ENCODE data around the gene ZNF513. TPM values are rescaled to one million over a fixed set of nuclear protein-coding genes. Genes with fewer than 3 reads are reported as not detected.

The ZNF513 gene
- total and polyA plus RNA-seq, 3 donors from 2014 or later, result 26.7 to 39.8 (median 39.4) TPM

- Histone ChIP-seq H3K9me3 (no peaks in the 10 kb centered on the region), H3K36me3 (ENCODE audit: low read depth, missing control alignments) (no peaks in the 10 kb centered on the region), H3K4me3 (peak within 1 kb of the TSS; percentile 87 to 91), H3K27me3 (no peaks in the 10 kb centered on the region), H3K4me1 (peaks cover 11% of the 10 kb centered on the region), H3K27ac (peak within 1 kb of the TSS; percentile 78 to 82)
- 0 to 1% methylated on average over 31 to 70 of the region's 82 CpGs for WGBS, 2 donors
- peak; percentile 96 for DNase-seq
- intact Hi-C loops (cut with DNase I; ENCODE audit: low total_unique reads), result no loop called here
- TF ChIP-seq POLR2A (IDR thresholded peaks at IDR 0.05), result no peak
- no peak for TF ChIP-seq CTCF (IDR thresholded peaks at IDR 0.05)
These were observed 29.0 kb upstream of the ZNF513 start, which contains the start of gene PPM1G for GRCh38 chr2:27409321-27410073. TSS of gene PPM1G (minus strand) at chr2:27409591. CDS start at chr2:27409422, 169 bp downstream.

GRCh38 chr2:27408601-27409320 is 28.2 kb upstream of the ZNF513 start:
- no peaks in the 10 kb centered on the region for H3K9me3 ChIP-seq
- intact Hi-C loops (cut with DNase I; ENCODE audit: low total_unique reads), result no loop called here
- WGBS, 2 donors, result 0 to 1% methylated on average over 25 to 28 of the region's 33 CpGs
- H3K4me3 ChIP-seq, result peak overlapping the region; percentile 87 to 91
- H3K27me3 ChIP-seq, result no peaks in the 10 kb centered on the region
- DNase-seq, result peak; percentile 34
- no peaks in the 10 kb centered on the region for H3K36me3 ChIP-seq (ENCODE audit: low read depth, missing control alignments)
- peak overlapping the region; percentile 61 to 78 for H3K27ac ChIP-seq
- peaks cover 11% of the 10 kb centered on the region for H3K4me1 ChIP-seq
- TF ChIP-seq CTCF (IDR thresholded peaks at IDR 0.05), result no peak

- no peaks in the 10 kb centered on the region for H3K36me3 ChIP-seq (ENCODE audit: low read depth, missing control alignments)
- intact Hi-C loops (cut with DNase I; ENCODE audit: low total_unique reads), result no loop called here
- H3K27me3 ChIP-seq, result no peaks in the 10 kb centered on the region
- no peak overlapping the region for H3K27ac ChIP-seq
- DNase-seq, result peak; percentile 39
- TF ChIP-seq CTCF (IDR thresholded peaks at IDR 0.05) (peak; percentile 46 to 52 (median 51)), POLR2A (IDR thresholded peaks at IDR 0.05) (no peak)
- H3K9me3 ChIP-seq, result no peaks in the 10 kb centered on the region
- H3K4me1 ChIP-seq, result peaks cover 11% of the 10 kb centered on the region
- 29 to 41% methylated on average over 16 of the region's 16 CpGs for WGBS, 2 donors
- peak overlapping the region; percentile 13 to 87 for H3K4me3 ChIP-seq
These were observed 27.4 kb upstream of the ZNF513 start for GRCh38 chr2:27407798-27408491.

- H3K27ac ChIP-seq, result no peak overlapping the region
- TF ChIP-seq CTCF (IDR thresholded peaks at IDR 0.05) (no peak), POLR2A (IDR thresholded peaks at IDR 0.05) (no peak)
- intact Hi-C loops (cut with DNase I; ENCODE audit: low total_unique reads), result no loop called here
- H3K36me3 ChIP-seq (ENCODE audit: low read depth, missing control alignments), result no peaks in the 10 kb centered on the region
- no peak overlapping the region for H3K4me3 ChIP-seq
- no peaks in the 10 kb centered on the region for H3K4me1 ChIP-seq
- no peaks in the 10 kb centered on the region for H3K9me3 ChIP-seq
- H3K27me3 ChIP-seq, result no peaks in the 10 kb centered on the region
- no peak for DNase-seq
- WGBS, 2 donors, result 100% methylated on average over 2 of the region's 2 CpGs
These were observed 20.0 kb upstream of the ZNF513 start for GRCh38 chr2:27400348-27401135.
